Dendritic cell treated with granulocyte-macrophage colony-stimulating factor and Interleukin-4, amounts not matched to agents 40 ng/mL and 50 ng/mL, for 4 days (primary cell): ENCODE data around the gene C1QTNF5.

Source experiments
- H3K27ac Mint-ChIP-seq: one replicate; pipeline ENCODE4 v1.8.0; 2022; ENCODE audit warnings: mild to moderate bottlenecking, mixed read lengths
- H3K27me3 Mint-ChIP-seq: one replicate; pipeline ENCODE4 v1.8.0; 2022; ENCODE audit warnings: mild to moderate bottlenecking, mixed read lengths
- H3K36me3 Mint-ChIP-seq: one replicate; pipeline ENCODE4 v1.8.0; 2022; ENCODE audit warnings: low read depth, mixed read lengths
- H3K4me1 Mint-ChIP-seq: one replicate; pipeline ENCODE4 v1.8.0; 2022; ENCODE audit warnings: low read depth, mixed read lengths
- H3K4me3 Mint-ChIP-seq: one replicate; pipeline ENCODE4 v1.8.0; 2022; ENCODE audit warnings: mild to moderate bottlenecking, moderate library complexity, mixed read lengths
- H3K9me3 Mint-ChIP-seq: one replicate; pipeline ENCODE4 v1.8.0; 2022; ENCODE audit warnings: mixed read lengths
- intact Hi-C: fragments of 100-400 bp; cut with micrococcal nuclease; formaldehyde crosslinking; loops from one replicate; pipeline ENCODE4 v1.15.0; 2022

Gene C1QTNF5

GRCh38 chr11:119367661-119368120, 27.0 kb upstream of the C1QTNF5 start:
- Mint-ChIP-seq H3K36me3 (no peaks in the 10 kb centered on the region), H3K27ac (no peak overlapping the region), H3K4me1 (peaks cover 21% of the 10 kb centered on the region), H3K9me3 (no peaks in the 10 kb centered on the region), H3K4me3 (no peak overlapping the region), H3K27me3 (peaks cover 70% of the 10 kb centered on the region)
- intact Hi-C loops, result no loop called here

- Mint-ChIP-seq H3K4me3 (no peak overlapping the region), H3K36me3 (no peaks in the 10 kb centered on the region), H3K4me1 (peaks cover 28% of the 10 kb centered on the region), H3K27me3 (peaks cover 77% of the 10 kb centered on the region), H3K27ac (no peak overlapping the region), H3K9me3 (no peaks in the 10 kb centered on the region)
- intact Hi-C loops, result no loop called here
Observed at GRCh38 chr11:119366690-119367620, 26.3 kb upstream of the C1QTNF5 start.

GRCh38 chr11:119365071-119365591, 24.4 kb upstream of the C1QTNF5 start:
- Mint-ChIP-seq H3K27ac (no peak overlapping the region), H3K4me1 (peaks cover 29% of the 10 kb centered on the region), H3K9me3 (no peaks in the 10 kb centered on the region), H3K36me3 (no peaks in the 10 kb centered on the region), H3K27me3 (peaks cover 75% of the 10 kb centered on the region), H3K4me3 (no peak overlapping the region)
- intact Hi-C loops, result no loop called here

- H3K36me3 Mint-ChIP-seq, result no peaks in the 10 kb centered on the region
- peaks cover 40% of the 10 kb centered on the region for H3K4me1 Mint-ChIP-seq
- intact Hi-C loops, result no loop called here
- H3K4me3 Mint-ChIP-seq, result peak overlapping the region; percentile 50
- H3K27me3 Mint-ChIP-seq, result peaks cover 70% of the 10 kb centered on the region
- H3K9me3 Mint-ChIP-seq, result no peaks in the 10 kb centered on the region
- no peak overlapping the region for H3K27ac Mint-ChIP-seq
Observed at GRCh38 chr11:119363851-119364590, 23.3 kb upstream of the C1QTNF5 start.

- Mint-ChIP-seq H3K27me3 (peaks cover 67% of the 10 kb centered on the region), H3K27ac (no peak overlapping the region), H3K4me3 (peak overlapping the region; percentile 50), H3K9me3 (no peaks in the 10 kb centered on the region), H3K36me3 (no peaks in the 10 kb centered on the region), H3K4me1 (peaks cover 40% of the 10 kb centered on the region)
- intact Hi-C loops, result no loop called here
Observed at GRCh38 chr11:119363081-119363850, 22.6 kb upstream of the C1QTNF5 start.

- Mint-ChIP-seq H3K9me3 (no peaks in the 10 kb centered on the region), H3K27ac (no peak overlapping the region), H3K36me3 (no peaks in the 10 kb centered on the region), H3K27me3 (peaks cover 68% of the 10 kb centered on the region), H3K4me1 (peaks cover 37% of the 10 kb centered on the region), H3K4me3 (no peak overlapping the region)
- intact Hi-C loops, result no loop called here
Observed at GRCh38 chr11:119362741-119363080, 22.0 kb upstream of the C1QTNF5 start.

GRCh38 chr11:119361941-119362725, 21.4 kb upstream of the C1QTNF5 start:
- Mint-ChIP-seq H3K27me3 (peaks cover 69% of the 10 kb centered on the region), H3K4me1 (peaks cover 38% of the 10 kb centered on the region), H3K4me3 (no peak overlapping the region), H3K36me3 (no peaks in the 10 kb centered on the region), H3K27ac (no peak overlapping the region), H3K9me3 (no peaks in the 10 kb centered on the region)
- intact Hi-C loops, result no loop called here

GRCh38 chr11:119361056-119361787, 20.5 kb upstream of the C1QTNF5 start:
- no peaks in the 10 kb centered on the region for H3K36me3 Mint-ChIP-seq
- intact Hi-C loops, result no loop called here
- H3K4me3 Mint-ChIP-seq, result no peak overlapping the region
- H3K27me3 Mint-ChIP-seq, result peaks cover 68% of the 10 kb centered on the region
- no peaks in the 10 kb centered on the region for H3K9me3 Mint-ChIP-seq
- no peak overlapping the region for H3K27ac Mint-ChIP-seq
- H3K4me1 Mint-ChIP-seq, result peaks cover 46% of the 10 kb centered on the region

- no peak overlapping the region for H3K4me3 Mint-ChIP-seq
- H3K36me3 Mint-ChIP-seq, result no peaks in the 10 kb centered on the region
- H3K27me3 Mint-ChIP-seq, result peaks cover 65% of the 10 kb centered on the region
- intact Hi-C loops, result no loop called here
- H3K9me3 Mint-ChIP-seq, result no peaks in the 10 kb centered on the region
- H3K27ac Mint-ChIP-seq, result peak overlapping the region; percentile 16
- H3K4me1 Mint-ChIP-seq, result peaks cover 46% of the 10 kb centered on the region
Observed at GRCh38 chr11:119359365-119360214, 18.9 kb upstream of the C1QTNF5 start.

GRCh38 chr11:119357074-119357473, 16.4 kb upstream of the C1QTNF5 start:
- H3K4me3 Mint-ChIP-seq, result no peak overlapping the region
- intact Hi-C loops, result loop anchor here (2.0 kb wide), 1 partner anchor 118 kb away; no protein-coding TSS in a partner anchor
- H3K4me1 Mint-ChIP-seq, result peaks cover 28% of the 10 kb centered on the region
- H3K27me3 Mint-ChIP-seq, result peaks cover 62% of the 10 kb centered on the region
- H3K36me3 Mint-ChIP-seq, result no peaks in the 10 kb centered on the region
- no peaks in the 10 kb centered on the region for H3K9me3 Mint-ChIP-seq
- H3K27ac Mint-ChIP-seq, result no peak overlapping the region

GRCh38 chr11:119356349-119357031, 15.8 kb upstream of the C1QTNF5 start:
- intact Hi-C loops, result loop anchor here (1.0 to 2.0 kb wide), 3 partner anchors 18 to 118 kb away; partner anchors contain the start of gene USP2
- Mint-ChIP-seq H3K9me3 (no peaks in the 10 kb centered on the region), H3K4me3 (peak overlapping the region; percentile 80), H3K27ac (peak overlapping the region; percentile 50), H3K4me1 (peaks cover 28% of the 10 kb centered on the region), H3K27me3 (peaks cover 62% of the 10 kb centered on the region), H3K36me3 (no peaks in the 10 kb centered on the region)
